ENCODE measurements around the gene NRP2.

Gene NRP2

GRCh38 chr2:205747829-205748386, 65.6 kb downstream of the NRP2 start:
- TF ChIP-seq CTCF (conservative IDR thresholded peaks at IDR 0.05; ENCODE audit: low read depth, low read length) = no peak
- H3K4me3 ChIP-seq (ENCODE audit: low read depth, low read length) = no peak overlapping the region
- DNase-seq (ENCODE audit: low read depth) = no peak

GRCh38 chr2:205748639-205749038, 66.3 kb downstream of the NRP2 start:
- no peak for TF ChIP-seq CTCF (conservative IDR thresholded peaks at IDR 0.05; ENCODE audit: low read depth, low read length)
- no peak for DNase-seq (ENCODE audit: low read depth)
- H3K4me3 ChIP-seq (ENCODE audit: low read depth, low read length) = no peak overlapping the region

GRCh38 chr2:205749078-205749477, 66.8 kb downstream of the NRP2 start:
- TF ChIP-seq CTCF (conservative IDR thresholded peaks at IDR 0.05; ENCODE audit: low read depth, low read length) = no peak
- H3K4me3 ChIP-seq (ENCODE audit: low read depth, low read length) = no peak overlapping the region
- DNase-seq (ENCODE audit: low read depth) = no peak

- no peak for TF ChIP-seq CTCF (conservative IDR thresholded peaks at IDR 0.05; ENCODE audit: low read depth, low read length)
- no peak overlapping the region for H3K4me3 ChIP-seq (ENCODE audit: low read depth, low read length)
- no peak for DNase-seq (ENCODE audit: low read depth)
Measured at GRCh38 chr2:205750797-205751196, 68.5 kb downstream of the NRP2 start.

GRCh38 chr2:205751569-205752031, 69.3 kb downstream of the NRP2 start:
- H3K4me3 ChIP-seq (ENCODE audit: low read depth, low read length) = no peak overlapping the region
- no peak for TF ChIP-seq CTCF (conservative IDR thresholded peaks at IDR 0.05; ENCODE audit: low read depth, low read length)
- DNase-seq (ENCODE audit: low read depth) = no peak

- DNase-seq (ENCODE audit: low read depth) = no peak
- no peak for TF ChIP-seq CTCF (conservative IDR thresholded peaks at IDR 0.05; ENCODE audit: low read depth, low read length)
- no peak overlapping the region for H3K4me3 ChIP-seq (ENCODE audit: low read depth, low read length)
Measured at GRCh38 chr2:205752296-205752820, 70.1 kb downstream of the NRP2 start.

GRCh38 chr2:205752924-205753323, 70.6 kb downstream of the NRP2 start:
- no peak overlapping the region for H3K4me3 ChIP-seq (ENCODE audit: low read depth, low read length)
- TF ChIP-seq CTCF (conservative IDR thresholded peaks at IDR 0.05; ENCODE audit: low read depth, low read length) = no peak
- DNase-seq (ENCODE audit: low read depth) = no peak

Measured in choroid plexus epithelial cell (primary cell).